H1 (cell line): ENCODE results near the gene GALNT4. TPM values are rescaled to one million over a fixed set of nuclear protein-coding genes. Genes with fewer than 3 reads are reported as not detected.

ENCODE experiments used
- ZNF274 ChIP-seq: IDR thresholded peaks from 2 replicates; pipeline ENCODE4 v1.7.0; 2012; ENCODE audit warnings: low read length, borderline replicate concordance; ENCODE audit errors: extremely low read depth
- polyA plus RNA-seq, 7 experiments: library from polyadenylated mRNA; depleted of rRNA in 3 of 7; stranded (reverse) in 5 of 7; unstranded in 2 of 7; fragments of >200 nt in 5 of 7; fragments of 200-250 nt in 2 of 7; gene quantifications; 1 replicate in 5 of 7; 2 replicates in 1 of 7; 4 replicates in 1 of 7; pipeline versions ENCODE4 v1.2.1 to v1.2.3, GENCODE V29; 2011 to 2013; ENCODE audit warnings: missing spikeins in 2 of 7, mixed read lengths in 2 of 7
- total RNA-seq: library from RNA; stranded (reverse); fragmentation: NEBNext Ultra II Directional; extraction: Animal tissue kit (Norgen Biotek cat#: 25700); gene quantifications from 2 replicates; pipeline ENCODE4 v1.2.1, GENCODE V29; 2021

Gene GALNT4
- total and polyA plus RNA-seq, 2 of the 8 experiments (the other 6 are each of a cell fraction or from before 2014, with no cell fraction given), result 0.45 to 3.3 TPM

- TF ChIP-seq ZNF274, result no peak
Observed at GRCh38 chr12:89525824-89526770, 1.5 kb upstream of the GALNT4 start, which contains the start of gene POC1B (continued).
